GM18907 (cell line): Measurements from ENCODE around the gene NUP62.

Experiments used
- ATAC-seq: cut with Tn5 transposase; IDR thresholded peaks from one replicate; pipeline ENCODE4 v1.9.1; 2021; ENCODE audit warnings: mild to moderate bottlenecking, moderate library complexity; ENCODE audit not compliant: unreplicated experiment

The NUP62 gene

GRCh38 chr19:49870309-49870901 is 58.9 kb downstream of the NUP62 start:
- no peak for ATAC-seq

GRCh38 chr19:49869484-49870308 is 59.6 kb downstream of the NUP62 start:
- ATAC-seq: peak; percentile 62

GRCh38 chr19:49869009-49869483 is 60.3 kb downstream of the NUP62 start:
- peak; percentile 5 for ATAC-seq

GRCh38 chr19:49866933-49867782 is 62.1 kb downstream of the NUP62 start, which contains the start of gene PNKP:
Gene PNKP (minus strand): TSS chr19:49867576. CDS start chr19:49867204, 372 bp downstream.
- ATAC-seq: peak; percentile 48

- ATAC-seq: no peak
Measured at GRCh38 chr19:49864890-49865289, 64.4 kb downstream of the NUP62 start.

- ATAC-seq: no peak
Measured at GRCh38 chr19:49863935-49864320, 65.4 kb downstream of the NUP62 start.

GRCh38 chr19:49863254-49863934 is 65.9 kb downstream of the NUP62 start:
- no peak for ATAC-seq

GRCh38 chr19:49862391-49863253 is 66.7 kb downstream of the NUP62 start:
- ATAC-seq: no peak

- no peak for ATAC-seq
Measured at GRCh38 chr19:49861541-49862378, 67.5 kb downstream of the NUP62 start.

- no peak for ATAC-seq
Measured at GRCh38 chr19:49861107-49861506, 68.2 kb downstream of the NUP62 start.

- no peak for ATAC-seq
Measured at GRCh38 chr19:49860336-49861102, 68.8 kb downstream of the NUP62 start.

- ATAC-seq: no peak
Measured at GRCh38 chr19:49859682-49860335, 69.5 kb downstream of the NUP62 start.

GRCh38 chr19:49858088-49858985 is 71.0 kb downstream of the NUP62 start:
- ATAC-seq: no peak

GRCh38 chr19:49857838-49858087 is 71.5 kb downstream of the NUP62 start:
- no peak for ATAC-seq

GRCh38 chr19:49857061-49857837 is 72.1 kb downstream of the NUP62 start:
- no peak for ATAC-seq
